A549 (cell line): ENCODE results near the gene CCDC136. TPM values are rescaled to one million over a fixed set of nuclear protein-coding genes. Genes with fewer than 3 reads are reported as not detected.

Experiments used
- ATAC-seq, 2 experiments: fragments of 200-7000 bp in 1 of 2; fragments of >200 bp in 1 of 2; cut with Nextera tagmentation in 1 of 2; cut with Tn5 transposase in 1 of 2; 3 replicates each; pipeline versions ENCODE4 v1.8.0 to v1.9.1; 2018 to 2020; ENCODE audit warnings: mild to moderate bottlenecking in 1 of 2, moderate library complexity in 1 of 2
- CTCF ChIA-PET: fragments of 300-600 bp; sonication (Branson Sonifier 250); formaldehyde crosslinking; extraction: SDS; loops from one replicate; lab custom pipeline; 2021; ENCODE audit warnings: antibody characterized with exemption, inconsistent platforms; lab: Yijun Ruan, JAX
- POLR2A ChIA-PET: fragments of 350-600 bp; formaldehyde crosslinking; extraction: SDS; loops from one replicate; lab custom pipeline; 2021; ENCODE audit warnings: antibody characterized with exemption, inconsistent platforms; lab: Yijun Ruan, JAX
- DNase-seq, 2 experiments: peaks; one replicate each; pipeline versions ENCODE4 v3.0.0 to v3.0.0-alpha.2; 2011 to 2016; ENCODE audit warnings: low read depth in 1 of 2, low spot score in 1 of 2
- FAIRE-seq: peaks from 2 replicates; lab custom pipeline; 2011; peaks lifted over from hg19 to GRCh38; lab: Jason Lieb, UNC
- H3K27ac ChIP-seq, 2 experiments: fragments of >200 bp; sonication (Bioruptor Twin); formaldehyde crosslinking; 3 replicates each; pipeline ENCODE4 v1.5.1; 2016 to 2017
- H3K4me1 ChIP-seq: fragments of >200 bp; sonication (Bioruptor Twin); formaldehyde crosslinking; 3 replicates; pipeline ENCODE4 v1.6.1; 2016
- H3K4me2 ChIP-seq: fragments of >200 bp; sonication (Bioruptor Twin); formaldehyde crosslinking; 3 replicates; pipeline ENCODE4 v1.6.1; 2016
- H3K4me3 ChIP-seq: fragments of >200 bp; sonication (Bioruptor Twin); formaldehyde crosslinking; 3 replicates; pipeline ENCODE4 v1.5.1; 2016
- H3K9me3 ChIP-seq: fragments of >200 bp; sonication (Bioruptor Twin); formaldehyde crosslinking; 3 replicates; pipeline ENCODE4 v1.6.1; 2016
- CHD2 ChIP-seq: fragments of 150-350 bp; IDR thresholded peaks from 2 replicates; pipeline ENCODE4 v1.6.1; 2014; ENCODE audit warnings: low read length; ENCODE audit not compliant: partially characterized antibody
- EHF ChIP-seq: fragments of 250-450 bp; sonication (Bioruptor Pico); IDR thresholded peaks from 2 replicates; pipeline ENCODE4 v1.5.0; 2020; ENCODE audit warnings: mild to moderate bottlenecking
- EHMT2 ChIP-seq: fragments of 200-600 bp; sonication (generic); IDR thresholded peaks from 2 replicates; pipeline ENCODE4 v1.6.1; 2016; ENCODE audit warnings: antibody characterized with exemption, low read depth, mild to moderate bottlenecking, moderate library complexity
- FOSB ChIP-seq: fragments of 250-450 bp; sonication (Bioruptor Pico); IDR thresholded peaks from 2 replicates; pipeline ENCODE4 v1.5.0; 2020; ENCODE audit warnings: mild to moderate bottlenecking, moderate library complexity
- JUN ChIP-seq, 2 experiments: fragments of >200 bp; sonication (Bioruptor Twin); formaldehyde crosslinking; IDR thresholded peaks; 2 replicates in 1 of 2; 3 replicates in 1 of 2; pipeline ENCODE4 v1.6.1; 2016 to 2017
- JUNB ChIP-seq: fragments of >200 bp; sonication (Bioruptor Twin); formaldehyde crosslinking; IDR thresholded peaks from 2 replicates; pipeline ENCODE4 v1.6.1; 2016
- KDM5A ChIP-seq: fragments of 200-600 bp; sonication (generic); IDR thresholded peaks from 2 replicates; pipeline ENCODE4 v1.6.1; 2016; ENCODE audit warnings: antibody characterized with exemption, mild to moderate bottlenecking
- NR3C1 ChIP-seq: fragments of >200 bp; sonication (Bioruptor Twin); formaldehyde crosslinking; IDR thresholded peaks from 3 replicates; pipeline ENCODE4 v1.6.1; 2017
- POLR2A ChIP-seq: IDR thresholded peaks from 2 replicates; pipeline ENCODE4 v1.6.1; 2012; ENCODE audit warnings: mild to moderate bottlenecking, low read length
- POLR2AphosphoS2 ChIP-seq: conservative IDR thresholded peaks from 2 replicates; pipeline ENCODE4 v1.6.1; 2012; ENCODE audit warnings: low read length, improper control_type of control experiment, inconsistent platforms
- ZFP36 ChIP-seq: fragments of 450-650 bp; IDR thresholded peaks from 2 replicates; pipeline ENCODE4 v1.6.1; 2014; ENCODE audit warnings: borderline replicate concordance; ENCODE audit not compliant: partially characterized antibody
- WGBS: methylation state at CpG from one replicate; pipeline ENCODE4 v1.1.6; 2017; ENCODE audit errors: missing lambda C conversion rate; 5-methylcytosine and 5-hydroxymethylcytosine counted together
- polyA plus RNA-seq, 4 experiments: library from polyadenylated mRNA; depleted of rRNA in 3 of 4; stranded (reverse); fragments of >200 nt; fragmentation: RNase III in 1 of 4; extraction: RNeasy Plus Mini Kit Qiagen cat#74134 plus additional on column Dnase treatment in 1 of 4; gene quantifications; 2 replicates in 3 of 4; 3 replicates in 1 of 4; pipeline ENCODE4 v1.2.3, GENCODE V29; 2011 to 2017
- TF ChIP-seq, protein P1 (sequence below): fragments of 250-450 bp; sonication (Bioruptor Pico); IDR thresholded peaks from 2 replicates; pipeline ENCODE4 v1.5.0; 2020; ENCODE audit warnings: low read depth, mild to moderate bottlenecking, moderate library complexity
- TF ChIP-seq, protein P2 (sequence below): fragments of 150-350 bp; IDR thresholded peaks from 2 replicates; pipeline ENCODE4 v1.6.1; 2014; ENCODE audit warnings: low read depth, mild to moderate bottlenecking, low read length
- TF ChIP-seq, protein P3 (sequence below): fragments of 200-600 bp; sonication (generic); IDR thresholded peaks from 2 replicates; pipeline ENCODE4 v1.6.1; 2016; ENCODE audit warnings: antibody characterized with exemption, mild to moderate bottlenecking, moderate library complexity
- TF ChIP-seq, protein P4 (sequence below): IDR thresholded peaks from 2 replicates; pipeline ENCODE4 v1.6.1; 2012

Gene CCDC136
- polyA plus RNA-seq, 2 of the 4 experiments (the other 2 are of a cell fraction), result 4.7 to 5.4 TPM

DNA sequence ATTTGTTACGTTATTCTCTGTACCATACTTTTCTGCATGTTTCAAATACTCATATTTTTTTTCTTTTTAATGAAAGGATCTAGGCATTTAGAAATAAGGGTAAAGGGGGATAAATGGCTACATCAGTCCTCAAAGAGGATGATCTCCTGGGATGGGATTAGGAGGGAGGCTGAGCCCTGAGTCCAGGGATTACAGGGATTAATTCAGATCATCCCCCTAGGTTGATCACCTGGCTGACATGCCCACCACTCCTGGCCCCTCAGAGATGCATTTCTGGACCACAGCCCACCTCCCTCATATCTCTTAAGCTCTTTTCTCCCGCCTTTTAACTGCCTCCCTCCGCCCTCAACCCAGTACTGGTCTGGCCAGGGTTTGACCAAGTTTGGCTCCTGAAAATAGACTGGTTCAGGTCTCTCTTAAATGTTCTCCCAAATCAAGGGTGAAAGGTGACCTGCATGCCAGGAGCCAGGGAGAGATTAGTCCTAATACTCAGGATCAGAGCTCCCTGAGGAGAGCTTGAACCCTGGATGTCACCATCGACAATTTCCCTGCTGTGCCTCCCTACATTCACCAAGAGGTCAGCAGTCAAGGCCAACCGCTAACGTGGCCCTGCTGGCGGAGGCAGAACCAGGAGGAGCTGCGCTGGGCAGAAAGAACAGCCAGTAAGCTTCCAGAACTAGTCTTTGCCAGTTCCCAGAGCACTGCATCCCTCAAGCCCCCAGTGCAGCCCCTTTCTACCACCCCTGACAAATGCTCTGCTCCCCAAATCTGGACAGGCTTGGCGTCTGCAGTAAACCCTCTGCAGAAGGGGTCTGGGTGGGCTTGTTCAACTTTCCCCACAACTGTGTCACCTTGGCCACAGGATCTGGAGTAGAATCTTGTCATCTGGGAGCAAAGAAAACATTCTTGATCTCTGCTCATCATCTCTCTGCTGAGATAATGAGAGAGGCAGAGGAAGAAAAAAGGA is 3.0 kb upstream of the CCDC136 start:
- FAIRE-seq (no peak), ATAC-seq (no peak), DNase-seq (no peak)
- Histone ChIP-seq H3K27ac (no peak overlapping the region), H3K4me3 (no peak overlapping the region), H3K4me2 (no peak overlapping the region), H3K9me3 (no peaks in the 10 kb centered on the region), H3K4me1 (0 out of 3 replicates have a peak, but pooled peaks cover 9% of the 10 kb centered on the region)
- TF ChIP-seq NR3C1, result no peak
- no peak for TF ChIP-seq POLR2AphosphoS2
- TF ChIP-seq ZFP36, result no peak
- no peak for TF ChIP-seq CHD2
- no peak for TF ChIP-seq POLR2A
- no peak for TF ChIP-seq JUN (IDR thresholded peaks at IDR 0.05)
- TF ChIP-seq, protein P1, sequence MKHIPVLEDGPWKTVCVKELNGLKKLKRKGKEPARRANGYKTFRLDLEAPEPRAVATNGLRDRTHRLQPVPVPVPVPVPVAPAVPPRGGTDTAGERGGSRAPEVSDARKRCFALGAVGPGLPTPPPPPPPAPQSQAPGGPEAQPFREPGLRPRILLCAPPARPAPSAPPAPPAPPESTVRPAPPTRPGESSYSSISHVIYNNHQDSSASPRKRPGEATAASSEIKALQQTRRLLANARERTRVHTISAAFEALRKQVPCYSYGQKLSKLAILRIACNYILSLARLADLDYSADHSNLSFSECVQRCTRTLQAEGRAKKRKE (CRISPR knock-in tag), result no peak
- TF ChIP-seq, protein P2, sequence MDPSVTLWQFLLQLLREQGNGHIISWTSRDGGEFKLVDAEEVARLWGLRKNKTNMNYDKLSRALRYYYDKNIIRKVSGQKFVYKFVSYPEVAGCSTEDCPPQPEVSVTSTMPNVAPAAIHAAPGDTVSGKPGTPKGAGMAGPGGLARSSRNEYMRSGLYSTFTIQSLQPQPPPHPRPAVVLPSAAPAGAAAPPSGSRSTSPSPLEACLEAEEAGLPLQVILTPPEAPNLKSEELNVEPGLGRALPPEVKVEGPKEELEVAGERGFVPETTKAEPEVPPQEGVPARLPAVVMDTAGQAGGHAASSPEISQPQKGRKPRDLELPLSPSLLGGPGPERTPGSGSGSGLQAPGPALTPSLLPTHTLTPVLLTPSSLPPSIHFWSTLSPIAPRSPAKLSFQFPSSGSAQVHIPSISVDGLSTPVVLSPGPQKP, result no peak
- TF ChIP-seq FOSB (CRISPR knock-in tag), result no peak
- no peak for TF ChIP-seq EHMT2
- no peak for TF ChIP-seq EHF (CRISPR knock-in tag)
- TF ChIP-seq, protein P3, sequence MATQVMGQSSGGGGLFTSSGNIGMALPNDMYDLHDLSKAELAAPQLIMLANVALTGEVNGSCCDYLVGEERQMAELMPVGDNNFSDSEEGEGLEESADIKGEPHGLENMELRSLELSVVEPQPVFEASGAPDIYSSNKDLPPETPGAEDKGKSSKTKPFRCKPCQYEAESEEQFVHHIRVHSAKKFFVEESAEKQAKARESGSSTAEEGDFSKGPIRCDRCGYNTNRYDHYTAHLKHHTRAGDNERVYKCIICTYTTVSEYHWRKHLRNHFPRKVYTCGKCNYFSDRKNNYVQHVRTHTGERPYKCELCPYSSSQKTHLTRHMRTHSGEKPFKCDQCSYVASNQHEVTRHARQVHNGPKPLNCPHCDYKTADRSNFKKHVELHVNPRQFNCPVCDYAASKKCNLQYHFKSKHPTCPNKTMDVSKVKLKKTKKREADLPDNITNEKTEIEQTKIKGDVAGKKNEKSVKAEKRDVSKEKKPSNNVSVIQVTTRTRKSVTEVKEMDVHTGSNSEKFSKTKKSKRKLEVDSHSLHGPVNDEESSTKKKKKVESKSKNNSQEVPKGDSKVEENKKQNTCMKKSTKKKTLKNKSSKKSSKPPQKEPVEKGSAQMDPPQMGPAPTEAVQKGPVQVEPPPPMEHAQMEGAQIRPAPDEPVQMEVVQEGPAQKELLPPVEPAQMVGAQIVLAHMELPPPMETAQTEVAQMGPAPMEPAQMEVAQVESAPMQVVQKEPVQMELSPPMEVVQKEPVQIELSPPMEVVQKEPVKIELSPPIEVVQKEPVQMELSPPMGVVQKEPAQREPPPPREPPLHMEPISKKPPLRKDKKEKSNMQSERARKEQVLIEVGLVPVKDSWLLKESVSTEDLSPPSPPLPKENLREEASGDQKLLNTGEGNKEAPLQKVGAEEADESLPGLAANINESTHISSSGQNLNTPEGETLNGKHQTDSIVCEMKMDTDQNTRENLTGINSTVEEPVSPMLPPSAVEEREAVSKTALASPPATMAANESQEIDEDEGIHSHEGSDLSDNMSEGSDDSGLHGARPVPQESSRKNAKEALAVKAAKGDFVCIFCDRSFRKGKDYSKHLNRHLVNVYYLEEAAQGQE, result no peak
- ChIA-PET CTCF (interaction anchor here (1.0 to 2.0 kb wide), 2 partner anchors 9 to 83 kb away, joined by 3 to 4 read pairs; no protein-coding TSS in a partner anchor), POLR2A (no interaction called here)
- WGBS, result 63% methylated on average over 9 of the region's 9 CpGs

DNA sequence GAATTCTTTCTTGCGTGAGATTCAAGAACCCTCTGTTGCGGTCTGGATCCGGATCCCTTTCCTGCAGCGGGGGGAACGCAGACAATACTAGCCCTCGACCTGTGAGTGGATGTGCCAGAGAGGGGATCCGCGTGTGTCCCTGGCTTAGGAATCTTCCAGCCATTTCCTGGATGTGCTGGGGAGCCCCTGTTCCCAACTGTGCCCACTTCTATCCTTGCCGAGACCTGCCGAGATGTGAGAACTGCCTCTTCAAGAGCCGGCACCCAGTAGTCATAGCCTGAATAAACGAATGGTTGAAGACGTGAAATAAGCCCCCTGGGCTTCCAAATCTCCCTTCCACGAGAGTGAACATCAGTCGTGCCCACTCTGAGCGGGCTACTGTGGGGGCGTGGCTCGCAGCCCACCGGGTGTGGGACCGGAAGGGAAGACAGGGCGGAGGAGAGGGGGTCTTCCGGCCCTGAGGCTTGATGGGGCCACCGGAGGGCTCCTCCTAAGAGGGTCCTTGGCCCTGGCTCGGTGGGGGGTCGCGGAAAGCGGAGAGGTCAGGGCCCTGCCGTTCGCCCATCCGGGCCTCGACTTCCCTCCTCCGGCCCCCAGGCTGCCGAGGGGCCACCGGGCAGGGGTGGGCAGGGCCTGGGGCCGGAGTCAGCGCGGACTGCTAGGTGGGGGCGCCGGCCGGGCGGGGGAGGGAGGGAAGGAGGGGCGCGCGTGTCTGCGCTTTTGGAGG is 1.3 kb upstream of the CCDC136 start:
- peak; percentile 23 to 31; a peak in 4 of 6 replicates for ATAC-seq
- TF ChIP-seq JUNB (no peak), KDM5A (no peak)
- TF ChIP-seq, protein P4, sequence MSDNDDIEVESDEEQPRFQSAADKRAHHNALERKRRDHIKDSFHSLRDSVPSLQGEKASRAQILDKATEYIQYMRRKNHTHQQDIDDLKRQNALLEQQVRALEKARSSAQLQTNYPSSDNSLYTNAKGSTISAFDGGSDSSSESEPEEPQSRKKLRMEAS, result no peak
- TF ChIP-seq, protein P1 (CRISPR knock-in tag), result no peak
- TF ChIP-seq, all 56 proteins: peak for 0
- Histone ChIP-seq H3K4me1 (0 out of 3 replicates have a peak, but pooled peaks cover 9% of the 10 kb centered on the region), H3K9me3 (no peaks in the 10 kb centered on the region), H3K4me2 (peak overlapping the region; percentile 91), H3K4me3 (peak overlapping the region; percentile 83), H3K27ac (peak overlapping the region; percentile 77 to 92)
- DNase-seq, result no peak
- 50% methylated on average over 27 of the region's 45 CpGs for WGBS
- POLR2A ChIA-PET, result no interaction called here
- no peak for FAIRE-seq
- CTCF ChIA-PET, result no interaction called here
